Stimulated activated CD4-positive, alpha-beta T cell treated with anti-CD3 and anti-CD28 coated beads, TNF-alpha, amount 100 ng/mL, for 4 hours (primary cell): ENCODE results near the gene NUP62CL.
A peak's percentile ranks its signal among the peaks of the same experiment; 100 is the strongest.
"Not testable (repeated sequence)": the region's sequence is repeated elsewhere in the genome, so short reads cannot be mapped to it uniquely, and the experiment has no call there.

Source experiments
- DNase-seq, 3 experiments: peaks; one replicate each; pipeline ENCODE4 v3.0.0-alpha.2; 2020; ENCODE audit warnings: low read depth in 3 of 3

The NUP62CL gene, protein sequence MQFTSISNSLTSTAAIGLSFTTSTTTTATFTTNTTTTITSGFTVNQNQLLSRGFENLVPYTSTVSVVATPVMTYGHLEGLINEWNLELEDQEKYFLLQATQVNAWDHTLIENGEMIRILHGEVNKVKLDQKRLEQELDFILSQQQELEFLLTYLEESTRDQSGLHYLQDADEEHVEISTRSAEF

DNA sequence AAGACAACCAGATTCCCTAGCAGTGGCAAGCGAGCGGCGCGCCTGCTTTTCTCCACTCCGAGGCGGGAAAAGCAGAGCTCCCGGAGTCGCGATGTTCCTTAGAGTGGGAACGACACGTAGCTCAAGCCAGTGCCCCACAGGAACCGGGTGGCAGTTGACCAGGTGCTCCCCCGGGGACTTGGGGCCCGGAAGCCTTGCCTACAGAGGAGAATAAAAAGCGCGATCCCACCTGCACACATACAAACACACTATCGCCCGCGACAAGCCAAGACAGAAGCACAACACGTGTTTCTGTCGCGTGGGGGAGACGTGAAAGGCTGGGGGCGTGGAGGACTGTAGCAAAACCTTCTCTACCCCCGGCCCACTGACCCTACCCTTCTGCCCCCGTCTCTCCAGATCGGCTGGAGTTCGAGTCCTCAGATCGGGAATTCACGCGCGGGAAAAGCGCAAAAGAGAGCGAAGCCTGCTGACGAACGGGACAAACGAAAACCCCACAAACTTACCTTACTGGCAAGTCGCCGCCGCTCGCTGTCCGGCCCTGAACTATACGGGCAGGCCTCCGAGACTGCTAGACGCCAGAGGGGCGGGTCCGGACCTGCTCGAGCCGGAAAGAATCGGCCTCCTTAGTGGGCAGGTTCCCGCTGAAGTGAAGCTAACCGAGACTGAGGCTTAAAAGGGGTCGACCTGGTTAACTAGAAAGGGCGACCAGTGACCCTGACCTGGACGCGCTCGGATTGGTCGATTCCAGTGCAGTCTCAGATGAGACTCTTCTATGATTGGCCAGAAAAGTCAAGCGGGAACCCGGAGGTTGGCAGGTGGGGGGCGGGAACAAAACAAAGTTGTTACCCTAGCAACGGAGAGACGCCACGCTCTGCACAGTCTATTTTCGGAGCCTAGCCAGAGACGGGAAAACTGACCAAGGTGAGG, at the start of gene NUP62CL, which contains the start of gene DNAAF6:
Gene NUP62CL (minus strand): TSS at position 664 of the 927 bp plus-strand sequence. CDS start 31,287 bp downstream, outside the sequence.
Gene DNAAF6 (plus strand): TSS at position 842 of the 927 bp plus-strand sequence. CDS start 6,265 bp downstream, outside the sequence.
- DNase-seq = peak; percentile 14 to 43 (median 42)

DNA sequence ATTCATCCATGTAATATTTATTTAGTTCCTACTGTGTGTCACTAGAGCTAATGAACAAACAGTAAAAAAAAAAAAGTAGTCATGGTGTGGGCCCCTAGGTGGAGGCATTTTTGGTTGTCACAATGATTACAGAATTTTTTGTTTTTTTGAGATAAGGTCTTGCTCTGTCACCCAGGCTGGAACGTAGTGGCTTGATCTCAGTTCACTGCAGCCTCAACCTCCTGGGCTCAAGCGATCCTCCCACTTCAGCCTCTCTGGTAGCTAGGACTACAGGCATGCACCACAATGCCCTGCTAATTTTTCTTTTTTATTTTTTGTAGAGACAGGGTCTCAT, 22.2 kb upstream of the NUP62CL start:
- DNase-seq = no peak

DNA sequence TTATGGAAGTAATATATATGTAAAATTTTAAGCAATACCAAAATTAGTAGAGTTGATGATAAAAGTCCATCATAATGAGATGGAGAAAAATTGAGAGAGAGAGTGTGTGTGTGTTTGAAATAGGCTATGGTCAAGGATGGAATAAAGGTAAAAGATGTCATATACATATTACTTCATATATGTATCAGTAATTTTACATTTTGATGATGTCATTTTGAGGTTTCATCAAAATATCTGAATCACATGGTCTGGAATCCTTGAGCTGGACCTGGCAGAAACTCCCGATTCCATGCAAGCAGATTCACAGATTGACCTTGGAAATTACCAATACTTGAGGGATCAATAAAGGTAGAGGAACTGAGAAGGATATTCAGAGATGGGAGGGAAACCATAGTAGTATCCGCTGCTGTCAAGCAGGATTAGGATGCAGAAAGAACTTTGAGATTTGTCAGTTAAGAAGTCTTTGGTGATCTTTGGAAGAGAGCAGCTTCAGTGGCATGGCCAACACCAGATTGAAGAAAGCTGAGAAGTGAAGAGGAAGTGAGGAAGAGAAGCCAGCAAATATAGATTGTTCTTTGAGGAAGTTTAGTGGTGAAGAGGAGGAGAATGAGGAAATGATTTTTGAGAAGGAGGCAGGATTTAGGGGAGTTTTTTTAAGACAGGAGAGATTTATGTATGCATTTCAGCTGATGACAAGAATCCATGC, 21.7 kb upstream of the NUP62CL start:
- DNase-seq = no peak

DNA sequence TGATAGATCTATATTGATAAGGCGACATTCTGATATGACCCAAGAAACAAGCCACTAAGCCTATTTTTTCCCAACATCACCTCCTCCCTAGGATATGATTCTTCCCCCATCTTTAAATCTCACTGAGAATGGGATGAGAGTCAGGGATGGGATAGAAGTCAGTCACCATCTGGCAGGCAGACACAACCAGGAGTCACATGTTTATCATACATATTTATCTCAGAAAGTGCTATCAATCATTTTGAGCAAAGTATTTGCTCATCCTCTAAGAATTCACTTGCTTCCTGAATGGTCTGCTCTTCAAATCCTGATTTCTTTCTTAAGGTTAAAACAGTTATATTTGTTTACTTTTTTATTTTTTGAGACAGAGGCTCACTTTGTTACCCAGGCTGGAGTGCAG, 20.5 kb upstream of the NUP62CL start:
- no peak for DNase-seq

DNA sequence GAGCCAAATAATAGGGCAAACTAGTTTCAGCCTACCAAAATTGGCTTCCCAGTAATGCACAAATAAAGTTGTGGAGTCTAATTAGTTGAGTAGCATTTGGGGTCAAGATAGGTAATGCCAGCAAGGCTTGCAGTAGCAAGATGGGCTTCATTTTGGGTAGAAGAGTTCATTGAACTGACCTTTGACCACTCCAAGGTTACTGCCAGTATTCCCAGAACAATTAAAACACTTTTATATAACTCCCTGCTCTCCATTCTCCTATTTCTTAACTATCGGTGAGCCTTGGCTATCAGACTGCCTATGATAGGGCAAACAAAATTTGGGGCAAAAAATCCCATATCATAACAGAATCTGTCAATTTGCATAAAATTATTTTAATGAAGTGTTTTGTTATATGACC, 7.2 kb upstream of the NUP62CL start:
- no peak for DNase-seq

DNA sequence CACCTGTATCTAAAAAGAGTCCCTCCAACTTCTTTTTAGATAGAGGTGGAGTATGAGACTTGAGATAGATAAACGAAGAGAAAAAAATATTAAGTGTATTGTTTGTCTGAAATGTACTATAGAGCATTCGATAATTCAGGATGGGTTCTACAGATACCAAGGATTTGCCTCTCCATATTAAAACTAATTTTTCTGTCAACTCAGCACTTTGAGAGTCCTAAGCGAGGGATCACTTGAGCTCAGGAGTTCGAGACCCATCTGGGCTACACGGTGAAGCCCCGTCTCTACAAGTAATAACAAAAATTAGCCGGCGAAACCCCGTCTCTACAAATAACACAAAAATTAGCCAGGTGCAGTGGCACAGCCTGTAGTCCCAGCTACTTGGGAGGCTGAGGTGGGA, 1.7 kb upstream of the NUP62CL start:
- no peak for DNase-seq

DNA sequence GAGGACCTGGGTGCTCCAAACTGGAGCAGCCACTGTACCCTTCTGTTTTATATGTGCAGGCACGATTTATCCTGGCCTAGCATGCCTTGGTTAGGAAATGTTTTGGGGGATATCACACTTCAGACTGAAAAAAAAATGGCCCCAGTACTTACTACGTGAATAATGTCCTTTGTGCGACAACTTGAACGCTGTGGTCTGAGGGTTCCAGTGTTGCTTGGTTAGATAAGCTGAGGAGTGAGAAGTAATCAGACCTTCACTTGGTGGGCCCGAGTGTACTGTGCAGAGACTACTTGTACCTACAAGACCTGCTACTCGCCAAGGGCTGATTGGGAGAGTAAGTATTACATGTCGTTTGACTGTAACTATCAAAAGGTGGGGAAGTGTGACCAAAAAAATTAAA, 856 bp upstream of the NUP62CL start:
- DNase-seq = no peak

DNA sequence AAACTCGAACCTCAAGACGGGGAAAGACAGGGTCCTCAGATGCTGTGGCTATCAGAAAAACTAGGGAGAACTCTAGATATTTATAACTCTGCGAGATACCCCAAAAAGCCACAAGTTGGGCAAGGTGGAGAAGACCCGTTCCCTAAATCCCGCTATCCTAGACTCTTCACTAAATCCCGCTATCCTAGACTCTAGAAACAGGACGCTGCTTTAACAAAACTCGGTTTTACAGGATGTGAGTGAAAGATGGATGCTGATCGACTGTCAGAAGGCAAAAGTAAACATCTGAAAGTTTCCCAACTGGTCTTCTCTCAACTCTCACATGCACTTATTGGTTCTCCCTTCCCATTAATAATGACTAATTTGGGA, 448 bp upstream of the NUP62CL start:
- no peak for DNase-seq

DNA sequence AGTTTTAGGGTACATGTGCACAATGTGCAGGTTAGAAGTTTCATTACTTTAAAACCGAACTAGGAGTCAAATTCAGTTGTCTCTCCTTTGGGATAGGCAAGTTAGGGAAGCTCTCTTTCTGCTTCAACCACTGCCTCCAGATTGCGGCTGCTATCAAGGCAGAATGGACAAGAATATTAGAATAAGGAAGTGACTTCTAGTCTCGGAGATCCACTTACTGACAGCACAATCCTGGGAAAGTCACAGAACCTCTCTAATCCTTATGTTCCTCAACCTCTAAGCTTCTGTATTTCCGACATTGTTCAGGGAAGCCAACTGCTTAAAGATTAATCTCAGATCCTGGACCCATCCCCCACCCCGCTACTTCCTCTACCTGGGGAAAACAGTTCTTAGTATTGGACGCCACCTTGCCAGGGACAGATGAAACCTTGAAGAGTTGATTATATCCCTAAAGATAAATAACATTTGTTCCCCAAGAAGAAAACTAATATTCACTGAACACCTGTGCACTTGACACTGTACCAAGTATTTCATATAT, 2.1 kb downstream of the NUP62CL start:
- no peak for DNase-seq

DNA sequence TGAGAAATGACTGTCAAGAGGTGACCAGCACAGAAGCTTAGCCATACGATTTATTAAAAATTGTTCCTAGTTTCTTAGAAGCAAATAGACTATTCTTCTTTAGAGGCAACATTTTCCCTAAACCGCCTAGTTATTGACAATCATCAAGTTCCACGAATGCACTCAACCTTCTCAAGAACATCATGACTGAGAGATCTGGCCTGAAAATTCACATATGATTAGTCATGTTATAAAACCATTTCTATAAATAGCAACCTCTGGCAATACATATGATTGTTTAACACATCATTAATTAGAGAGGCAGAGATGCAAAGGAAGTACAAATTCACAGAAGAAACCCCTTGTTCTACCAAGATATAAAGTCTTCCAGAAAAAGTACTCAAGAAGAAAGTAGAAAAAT, 6.7 kb downstream of the NUP62CL start:
- DNase-seq = no peak

DNA sequence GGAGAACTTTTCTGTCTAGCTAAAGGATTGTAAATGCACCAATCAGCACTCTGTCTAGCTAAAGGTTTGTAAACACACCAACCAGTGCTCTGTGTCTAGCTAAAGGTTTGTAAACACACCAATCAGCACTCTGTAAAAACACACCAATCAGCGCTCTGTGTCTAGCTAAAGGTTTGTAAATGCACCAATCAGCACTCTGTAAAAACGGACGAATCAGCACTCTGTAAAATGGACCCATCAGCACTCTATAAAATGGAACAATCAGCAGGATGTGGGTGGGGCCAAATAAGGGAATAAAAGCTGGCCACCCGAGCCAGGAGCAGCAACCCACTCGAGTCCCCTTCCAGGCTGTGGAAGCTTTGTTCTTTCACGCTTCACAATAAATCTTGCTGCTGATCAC, 8.2 kb downstream of the NUP62CL start:
- not testable (repeated sequence) for DNase-seq

DNA sequence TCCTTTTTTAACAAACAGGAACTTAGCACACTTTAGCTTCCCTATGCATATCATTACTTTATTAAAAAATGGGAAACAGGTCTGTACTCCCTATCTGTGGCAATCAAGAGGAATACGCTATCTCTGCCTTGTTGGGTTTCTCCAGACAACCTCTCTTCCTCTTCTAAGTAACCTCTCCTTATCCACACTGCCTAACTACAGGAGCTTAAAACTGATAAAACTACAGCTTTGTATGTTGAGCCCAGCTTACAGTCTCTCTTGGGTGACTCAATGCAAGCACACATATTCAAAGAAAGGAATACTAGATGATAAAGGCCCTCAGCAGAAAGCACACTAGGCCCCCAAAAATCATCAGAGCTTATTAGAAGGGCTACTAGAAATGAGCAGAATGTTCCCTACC, 8.9 kb downstream of the NUP62CL start:
- no peak for DNase-seq

DNA sequence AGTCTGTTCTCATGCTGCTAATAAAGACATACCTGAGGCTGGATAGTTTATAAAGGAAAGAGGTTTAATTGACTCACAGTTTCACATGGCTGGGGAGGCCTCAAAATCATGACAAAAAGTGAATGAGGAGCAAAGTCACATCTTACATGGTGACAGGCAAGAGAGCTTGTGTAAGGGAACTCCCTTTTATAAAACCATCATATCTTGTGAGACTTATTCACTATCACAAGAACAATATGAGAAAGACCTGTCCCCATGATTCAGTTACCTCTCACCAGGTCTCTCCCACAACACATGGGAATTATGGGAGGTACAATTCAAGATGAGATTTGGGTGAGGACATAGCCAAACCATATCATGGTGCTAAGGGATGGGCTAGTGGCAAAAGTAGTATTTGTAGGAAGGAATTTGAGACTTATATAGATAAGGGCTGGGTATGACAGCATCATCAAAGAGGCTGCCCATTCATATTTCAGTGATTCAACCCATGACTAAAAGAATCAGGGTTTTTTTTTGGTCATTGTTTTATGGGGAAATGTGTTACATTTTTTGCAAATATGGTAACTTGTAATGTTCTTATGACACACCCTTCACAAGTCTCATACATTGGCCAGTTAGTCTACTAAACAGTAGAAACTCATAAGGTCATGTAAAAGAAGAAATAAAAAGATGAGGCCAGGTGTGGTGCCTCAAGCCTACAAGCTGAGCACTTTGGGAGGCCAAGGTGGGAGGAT, 34.7 kb downstream of the NUP62CL start:
- DNase-seq = no peak

DNA sequence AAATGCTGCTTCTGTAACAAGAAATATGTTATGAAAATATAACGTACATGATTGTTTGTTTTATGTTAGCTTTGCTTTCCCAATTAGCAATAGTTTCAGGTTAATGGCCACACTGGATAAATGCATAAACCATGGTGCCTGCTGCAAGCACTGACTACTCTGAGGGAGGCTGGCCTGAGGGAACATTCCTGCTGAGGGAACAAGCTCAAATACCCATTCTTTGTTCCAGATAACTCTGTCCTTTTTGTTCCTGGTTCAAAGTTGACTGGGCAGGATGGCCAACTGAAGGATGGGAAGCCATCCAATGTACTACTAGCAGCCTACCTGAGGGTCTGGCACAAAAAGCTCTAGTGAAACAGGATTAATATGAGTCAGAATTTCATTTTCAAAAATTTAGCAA, 37.5 kb downstream of the NUP62CL start:
- DNase-seq = no peak

DNA sequence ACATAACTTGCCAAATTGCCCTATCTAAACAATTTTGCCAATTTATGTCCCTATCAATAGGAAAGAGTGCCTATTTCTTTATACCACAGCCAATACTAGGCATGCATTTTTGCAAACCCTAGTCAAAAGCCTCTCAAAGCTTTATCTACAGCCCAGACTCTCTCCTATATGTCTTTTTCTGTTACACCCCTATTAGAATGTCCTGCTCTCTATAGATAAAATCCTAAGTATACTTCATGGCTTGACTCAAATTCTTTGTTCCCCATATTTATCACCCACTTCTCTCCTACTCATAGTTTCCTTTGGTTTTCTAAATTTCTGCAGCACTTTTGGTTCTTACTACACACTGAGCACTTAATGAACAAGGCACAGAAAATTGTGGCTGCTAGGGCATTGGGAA, 38.0 kb downstream of the NUP62CL start:
- DNase-seq = no peak

DNA sequence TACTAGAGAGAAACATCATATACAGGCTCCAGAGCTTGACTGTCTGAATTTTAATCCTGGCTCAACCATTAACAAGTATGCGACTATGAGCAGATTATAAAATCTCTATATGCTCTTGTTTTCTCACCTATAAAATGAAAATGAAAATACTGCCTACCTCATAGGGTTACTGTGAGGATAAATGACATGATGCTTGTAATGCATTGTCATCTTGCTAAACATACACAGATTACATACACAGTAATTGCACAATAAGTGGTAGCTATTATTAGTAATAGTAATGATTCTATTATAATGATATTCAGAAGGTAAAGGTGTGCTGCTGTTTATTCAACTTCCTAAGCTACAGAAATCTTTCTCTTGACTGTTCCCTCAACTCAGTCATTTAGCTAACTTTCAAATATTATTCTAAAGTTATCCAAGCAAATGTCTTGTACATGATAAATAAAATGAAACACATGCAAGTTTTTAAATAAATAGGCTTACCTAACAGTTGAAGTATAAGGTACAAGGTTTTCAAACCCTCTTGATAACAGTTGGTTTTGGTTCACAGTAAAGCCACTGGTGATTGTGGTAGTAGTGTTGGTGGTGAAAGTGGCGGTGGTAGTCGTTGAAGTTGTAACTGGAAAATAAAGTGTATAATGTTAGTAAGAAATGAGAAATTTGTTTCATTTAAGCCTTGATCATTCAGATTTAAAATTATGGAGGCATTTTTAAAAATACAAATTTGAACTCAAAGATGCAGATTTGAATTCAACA, 38.9 kb downstream of the NUP62CL start:
- DNase-seq = no peak

DNA sequence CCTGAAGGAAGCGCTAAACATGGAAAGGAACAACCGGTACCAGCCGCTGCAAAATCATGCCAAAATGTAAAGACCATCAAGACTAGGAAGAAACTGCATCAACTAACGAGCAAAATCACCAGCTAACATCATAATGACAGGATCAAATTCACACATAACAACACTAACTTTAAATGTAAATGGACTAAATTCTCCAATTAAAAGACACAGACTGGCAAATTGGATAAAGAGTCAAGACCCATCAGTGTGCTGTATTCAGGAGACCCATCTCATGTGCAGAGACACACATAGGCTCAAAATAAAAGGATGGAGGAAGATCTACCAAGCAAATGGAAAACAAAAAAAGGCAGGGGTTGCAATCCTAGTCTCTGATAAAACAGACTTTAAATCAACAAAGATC, 48.6 kb downstream of the NUP62CL start:
- not testable (repeated sequence) for DNase-seq

DNA sequence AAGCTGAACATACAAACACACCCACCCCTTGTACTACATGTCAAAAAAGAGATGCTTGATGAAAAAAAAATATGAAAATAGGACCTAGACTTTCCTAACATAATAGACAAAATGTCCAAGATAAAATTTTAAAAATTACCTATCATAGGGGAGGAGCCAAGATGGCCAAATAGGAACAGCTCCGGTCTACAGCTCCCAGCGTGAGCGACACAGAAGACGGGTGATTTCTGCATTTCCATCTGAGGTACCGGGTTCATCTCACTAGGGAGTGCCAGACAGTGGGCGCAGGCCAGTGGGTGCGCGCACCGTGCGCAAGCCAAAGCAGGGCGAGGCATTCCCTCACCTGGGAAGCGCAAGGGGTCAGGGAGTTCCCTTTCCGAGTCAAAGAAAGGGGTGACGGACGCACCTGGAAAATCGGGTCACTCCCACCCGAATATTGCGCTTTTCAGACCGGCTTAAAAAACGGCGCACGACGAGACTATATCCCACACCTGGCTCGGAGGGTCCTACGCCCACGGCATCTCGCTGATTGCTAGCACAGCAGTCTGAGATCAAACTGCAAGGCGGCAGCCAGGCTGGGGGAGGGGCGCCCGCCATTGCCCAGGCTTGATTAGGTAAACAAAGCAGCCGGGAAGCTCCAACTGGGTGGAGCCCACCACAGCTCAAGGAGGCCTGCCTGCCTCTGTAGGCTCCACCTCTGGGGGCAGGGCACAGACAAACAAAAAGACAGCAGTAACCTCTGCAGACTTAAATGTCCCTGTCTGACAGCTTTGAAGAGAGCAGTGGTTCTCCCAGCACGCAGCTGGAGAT, 50.4 kb downstream of the NUP62CL start:
- DNase-seq = not testable (repeated sequence)

DNA sequence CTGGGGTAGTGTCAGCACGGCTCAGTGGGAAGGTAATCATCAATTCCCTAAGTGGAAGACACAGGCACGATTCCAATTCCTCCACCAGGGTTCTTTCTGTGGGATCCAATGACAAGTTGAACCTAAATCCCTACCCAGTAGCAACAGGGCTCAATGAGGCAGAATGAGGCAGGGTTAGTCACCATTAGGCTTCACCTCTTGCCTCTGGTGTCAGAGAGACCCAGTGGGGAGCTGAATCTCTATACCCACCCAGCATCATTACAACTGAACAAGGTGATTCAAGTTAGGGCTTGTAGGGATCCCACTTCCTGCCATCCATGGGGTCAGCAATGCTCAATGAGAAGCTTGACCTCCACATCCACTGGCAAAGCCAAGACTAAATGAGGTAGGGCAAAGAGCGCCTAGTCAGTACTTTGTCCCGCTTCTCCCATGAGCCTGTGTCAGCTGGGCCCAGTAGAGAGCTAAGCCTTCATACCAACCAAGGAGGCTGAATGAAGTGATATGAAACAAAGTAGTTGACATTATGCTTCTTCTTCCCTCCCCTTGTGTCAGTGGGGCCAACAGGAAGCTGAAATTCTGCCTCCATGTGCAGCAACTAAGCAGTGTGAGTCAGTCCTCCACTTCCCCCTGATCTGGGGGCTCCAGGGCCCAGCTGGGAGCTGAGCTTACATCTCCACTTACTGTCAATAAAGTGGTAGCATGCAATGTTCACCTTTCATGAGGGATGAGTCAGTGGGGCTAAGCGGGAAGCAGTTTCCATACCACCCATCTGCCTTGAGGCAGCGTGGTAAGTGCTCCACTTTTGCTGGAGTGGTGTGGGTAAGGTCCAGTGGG, 51.2 kb downstream of the NUP62CL start:
- peak in 1 of 3 experiments; percentile 0 for DNase-seq
